Hippocampal formation (tissue), 2 donors: ENCODE results near the gene PIGL.

Experiments
- DNase-seq, 2 donors: peaks; one replicate each; lab custom pipeline; 2025; lab: John Stamatoyannopoulos, UW

Gene PIGL

DNA sequence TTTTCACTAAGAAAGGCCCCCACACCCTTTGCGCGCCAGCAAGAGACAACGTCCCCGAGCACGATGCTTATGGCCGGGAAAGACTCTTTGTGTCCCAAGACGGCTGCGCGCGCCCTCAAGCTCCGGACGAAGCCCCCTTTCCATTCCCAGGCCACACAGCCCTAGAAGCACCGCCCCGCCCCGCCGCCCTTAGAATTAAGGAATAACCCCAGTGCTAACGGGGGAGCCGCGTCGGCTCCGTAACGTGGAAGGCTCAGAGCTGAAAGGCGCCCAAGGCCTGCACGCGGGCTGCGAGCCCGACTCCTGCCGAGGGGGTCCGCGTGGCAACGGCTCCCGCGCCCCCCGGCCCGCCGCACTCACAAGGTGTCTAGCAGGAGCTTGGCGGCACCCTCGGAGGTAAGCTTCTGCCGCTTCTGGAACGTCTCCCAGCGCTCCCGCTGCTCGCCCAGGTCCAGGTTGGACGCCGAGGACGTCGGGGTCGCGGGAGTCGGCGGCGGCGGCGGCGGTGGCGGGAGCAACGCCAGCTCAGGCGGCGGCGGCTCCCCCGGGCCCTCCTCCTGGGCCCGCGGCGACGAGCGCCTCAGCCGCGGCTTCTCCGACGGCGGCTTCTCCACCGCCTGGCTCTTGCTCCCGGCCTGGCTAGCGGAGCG is 135.8 kb downstream of the PIGL start:
- peak in 1 of 2 donors; percentile 27 for DNase-seq

DNA sequence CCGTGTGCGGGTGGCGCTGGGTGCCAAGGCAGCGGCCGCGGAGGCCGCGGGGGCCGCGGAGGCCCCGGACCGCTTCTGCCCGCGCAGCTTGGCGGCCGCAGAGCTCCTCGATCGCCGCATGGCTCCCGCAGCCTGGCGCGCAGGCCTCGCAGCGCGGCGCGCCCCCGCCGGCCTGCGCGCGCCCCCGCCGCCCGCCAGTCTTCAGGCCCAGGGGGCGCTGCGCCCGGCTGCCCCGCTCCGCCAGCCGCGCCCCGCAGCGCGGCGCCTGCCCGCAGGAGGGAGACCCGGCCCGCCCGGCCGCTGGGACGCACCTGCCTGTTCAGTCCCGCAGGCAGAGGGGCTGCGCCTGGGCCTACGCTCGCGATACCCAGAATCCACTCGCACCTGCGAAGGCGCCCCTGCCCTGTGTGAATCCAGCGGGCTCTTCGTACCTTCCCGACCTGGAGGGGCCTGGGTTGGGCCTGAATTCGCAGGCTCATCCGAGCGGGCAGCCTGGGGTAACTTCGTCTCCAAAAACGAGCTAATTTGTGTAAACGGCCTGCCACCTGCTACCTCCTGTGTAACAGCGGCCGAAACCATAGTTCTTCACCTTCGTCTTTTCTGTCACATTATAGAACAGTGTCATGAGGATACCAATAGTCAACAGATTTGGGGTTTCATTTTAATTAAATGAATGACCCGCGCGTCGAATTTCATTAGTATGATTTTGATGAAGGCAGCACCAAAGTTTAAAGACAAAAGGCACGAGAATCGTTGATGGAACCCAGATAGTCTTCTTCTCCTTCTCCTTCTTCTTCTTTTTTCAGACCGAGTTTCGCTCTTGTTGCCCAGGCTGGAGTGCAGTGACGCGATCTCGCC is 136.5 kb downstream of the PIGL start, which contains the start of gene CENPV:
Gene CENPV, minus strand, starts transcription at position 153 of the 858 bp plus-strand sequence. Its CDS starts 33 bp downstream, at position 120.
- DNase-seq = peak in 1 of 2 donors; percentile 22

DNA sequence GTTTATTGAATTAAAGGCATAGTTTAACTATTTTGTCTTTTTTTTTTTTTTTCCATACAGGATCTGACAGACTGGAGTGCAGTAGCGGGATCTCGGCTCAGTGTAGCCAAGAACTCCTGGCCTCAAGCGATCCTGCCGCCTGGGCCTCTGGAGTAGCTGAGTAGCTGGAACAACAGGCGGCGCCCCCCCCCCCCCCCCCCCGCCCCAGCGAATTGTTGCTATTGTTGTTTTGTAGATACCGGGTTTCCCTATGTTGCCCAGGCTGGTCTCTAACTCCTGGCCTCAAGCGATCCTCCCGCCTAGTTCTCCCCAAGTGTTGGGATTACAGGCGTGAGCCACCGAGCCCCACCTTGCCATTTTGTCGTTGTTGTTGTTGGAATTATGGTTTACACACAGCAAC is 137.6 kb downstream of the PIGL start:
- DNase-seq = no peak

DNA sequence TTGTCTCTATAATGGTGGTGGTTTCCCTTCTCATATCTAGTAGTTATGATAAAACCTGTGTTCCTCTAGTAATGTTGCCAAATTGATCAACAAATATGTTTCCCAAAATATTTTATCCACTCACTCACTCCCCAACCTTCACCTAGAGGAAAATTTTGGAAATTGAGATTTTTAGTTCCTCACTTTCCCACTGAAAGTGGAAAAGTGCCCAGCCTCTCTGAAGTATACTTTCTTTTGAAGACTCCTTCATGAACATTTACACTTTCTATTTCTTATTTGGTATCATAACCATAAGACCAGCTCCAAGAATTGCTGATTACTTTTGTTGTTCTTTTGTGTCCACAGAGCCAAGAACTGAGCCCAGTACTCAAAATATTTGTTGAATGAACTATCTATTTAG is 141.4 kb downstream of the PIGL start:
- DNase-seq = no peak

DNA sequence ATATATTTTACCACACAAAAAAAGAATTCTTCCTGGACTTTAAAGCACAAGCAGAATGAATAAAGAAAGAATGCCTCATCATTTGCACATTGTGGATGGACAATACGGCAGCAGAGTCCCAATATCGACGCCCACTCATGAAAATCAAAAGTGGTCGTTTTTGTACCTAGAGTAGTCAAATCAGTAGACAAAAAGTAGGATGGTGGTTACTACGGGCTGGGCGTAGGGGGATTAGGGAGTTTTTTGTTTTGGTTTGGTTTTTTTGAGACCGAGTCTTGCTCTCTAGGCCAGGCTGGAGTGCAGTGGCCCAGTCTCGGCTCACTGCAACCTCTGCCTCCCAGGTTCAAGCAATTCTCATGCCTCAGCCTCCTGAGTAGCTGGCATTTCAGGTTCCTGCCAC is 144.9 kb downstream of the PIGL start:
- no peak for DNase-seq

DNA sequence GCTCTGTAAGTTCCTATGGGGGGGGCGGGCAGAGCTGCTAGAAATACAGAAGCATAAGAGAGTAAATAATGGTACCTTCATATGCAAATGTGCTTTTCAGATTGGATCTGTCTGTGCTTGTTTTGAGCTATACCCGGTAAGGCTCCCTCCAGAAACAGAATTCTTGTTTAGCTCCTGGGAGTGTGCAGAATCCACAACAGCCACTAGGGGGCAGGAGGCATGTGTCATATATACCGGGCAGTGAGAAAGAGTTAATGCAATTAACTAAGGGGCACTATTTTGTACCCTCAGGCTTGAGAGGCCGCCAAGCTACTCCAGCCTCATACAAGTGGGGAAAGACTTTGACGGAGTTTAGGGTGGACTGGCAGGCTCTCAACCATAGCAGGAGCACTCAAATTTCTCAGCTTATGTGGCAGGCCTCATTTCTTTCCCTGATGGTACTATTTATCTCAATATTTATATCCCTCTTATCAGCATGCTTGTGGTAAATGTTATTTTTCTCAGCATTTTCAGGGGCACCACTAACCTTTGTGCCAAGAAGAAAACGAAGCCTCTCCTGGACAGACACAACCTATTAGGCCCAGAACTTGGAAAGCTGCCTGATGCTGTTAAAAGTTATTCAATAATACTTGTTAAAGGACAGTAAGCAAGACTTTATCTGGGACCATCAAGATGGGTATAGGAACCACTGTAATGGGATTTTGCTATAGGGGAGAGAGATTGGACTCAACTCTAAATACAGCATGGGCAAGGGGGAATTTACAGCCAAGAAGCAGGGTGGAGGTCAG is 146.9 kb downstream of the PIGL start:
- DNase-seq = peak; percentile 72 to 77

DNA sequence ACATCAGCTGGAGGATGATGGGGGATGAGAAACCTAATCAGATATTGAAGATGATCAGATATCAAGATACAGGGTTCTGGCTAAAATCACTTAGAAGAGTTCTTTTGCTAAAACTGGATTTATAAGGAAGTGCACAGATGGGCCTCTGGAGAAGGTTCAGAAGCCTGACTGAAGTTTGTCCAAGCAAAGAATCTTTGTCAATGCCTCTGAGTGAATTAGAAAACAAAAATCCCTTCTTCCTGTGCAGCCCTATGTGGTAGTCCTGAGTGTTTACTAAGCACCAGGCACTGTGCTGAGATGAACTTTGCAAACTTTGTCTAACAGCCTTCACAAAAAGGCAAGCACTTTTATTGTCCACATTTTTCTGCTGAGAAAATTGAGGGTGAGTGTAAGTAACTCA is 147.6 kb downstream of the PIGL start:
- DNase-seq = no peak

DNA sequence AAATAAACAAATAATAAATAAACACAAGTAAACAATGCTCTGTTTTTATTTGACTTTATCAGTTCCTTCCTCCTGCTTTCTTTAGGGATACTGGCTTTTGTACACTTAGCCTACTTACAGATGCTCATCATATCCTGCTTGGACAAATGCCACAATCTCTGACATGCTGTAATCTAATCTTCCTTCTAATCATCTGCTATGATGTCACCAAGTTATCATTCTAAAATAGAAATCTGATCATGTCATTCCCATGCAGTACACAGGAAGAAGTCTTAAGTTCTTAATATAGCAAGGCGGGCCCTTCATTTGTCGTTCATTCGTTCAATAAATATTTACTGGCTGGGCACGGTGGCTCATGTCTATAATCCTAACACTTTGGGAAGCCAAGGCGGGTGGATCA is 154.7 kb downstream of the PIGL start:
- DNase-seq = no peak

DNA sequence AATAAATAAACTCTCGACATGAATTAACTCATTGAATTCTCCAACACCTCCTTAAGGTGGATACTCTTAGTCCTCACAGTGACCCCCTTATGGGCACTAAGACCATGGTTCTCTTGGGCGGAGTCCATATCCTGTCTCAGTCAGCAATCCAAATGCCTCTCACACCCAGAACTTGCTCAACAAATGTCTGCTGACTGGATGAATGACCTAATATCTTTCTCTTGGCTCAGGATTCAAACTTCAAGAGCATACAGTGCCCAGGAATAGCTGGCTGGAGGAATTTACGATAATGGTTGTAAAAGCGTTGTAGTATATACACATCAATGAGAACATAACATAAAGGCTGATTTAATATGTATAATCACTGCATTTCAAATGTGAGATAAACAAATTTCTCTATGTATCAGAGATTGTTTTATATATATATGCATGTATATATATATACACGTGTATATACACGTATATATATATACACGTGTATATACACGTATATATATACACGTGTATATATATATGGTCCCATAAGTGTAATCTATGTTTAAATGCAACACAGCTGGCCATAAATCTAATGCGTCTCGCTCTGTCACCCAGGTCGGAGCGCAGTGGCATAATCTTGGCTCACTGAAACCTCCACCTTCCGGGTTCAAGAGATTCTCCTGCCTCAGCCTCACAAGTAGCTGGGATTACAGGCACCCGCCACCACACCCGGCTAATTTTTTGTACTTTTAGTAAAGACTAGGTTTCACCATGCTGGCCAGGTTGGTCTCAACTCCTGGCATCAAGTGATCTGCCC is 157.3 kb downstream of the PIGL start:
- DNase-seq = no peak
